T-helper 2 cell treated with Interferon-gamma antibody and Interleukin-4, amounts not matched to agents 100 ng/mL and 5 ng/mL, for 36 hours (primary cell): Measurements from ENCODE around the gene ZNF41. TPM values are rescaled to one million over a fixed set of nuclear protein-coding genes. Genes with fewer than 3 reads are reported as not detected.
"Not testable (repeated sequence)": the region's sequence is repeated elsewhere in the genome, so short reads cannot be mapped to it uniquely, and the experiment has no call there.

Source experiments
- intact Hi-C: fragments of 100-400 bp; cut with micrococcal nuclease; formaldehyde crosslinking; loops from one replicate; pipeline ENCODE4 v1.15.1; 2023
- total RNA-seq: library from RNA; stranded (reverse); gene quantifications from 2 replicates; pipeline ENCODE4 v1.2.3, GENCODE V29; 2022

Gene ZNF41
- total RNA-seq, 1 donor from 2014 or later, result 11.3 TPM

DNA sequence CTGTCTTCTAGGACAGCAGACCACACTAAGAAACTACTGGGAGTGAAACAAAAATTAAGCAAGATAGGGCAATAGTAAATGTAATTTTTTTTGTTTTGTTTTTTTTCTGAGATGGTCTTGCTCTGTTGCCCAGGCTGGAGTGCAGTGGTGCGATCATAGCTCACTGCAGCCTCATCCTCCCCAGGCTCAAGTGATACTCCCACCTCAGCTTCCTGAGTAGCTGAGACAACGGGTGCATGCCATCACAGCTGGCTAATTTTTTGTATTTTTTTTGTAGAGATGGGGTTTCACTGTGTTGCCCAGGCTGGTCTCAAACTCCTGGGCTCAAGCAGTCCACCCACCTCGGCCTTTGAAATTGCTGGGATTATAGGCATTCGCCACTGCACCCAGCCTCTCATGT is 9.1 kb upstream of the ZNF41 start:
- intact Hi-C loops, result not testable (repeated sequence)

DNA sequence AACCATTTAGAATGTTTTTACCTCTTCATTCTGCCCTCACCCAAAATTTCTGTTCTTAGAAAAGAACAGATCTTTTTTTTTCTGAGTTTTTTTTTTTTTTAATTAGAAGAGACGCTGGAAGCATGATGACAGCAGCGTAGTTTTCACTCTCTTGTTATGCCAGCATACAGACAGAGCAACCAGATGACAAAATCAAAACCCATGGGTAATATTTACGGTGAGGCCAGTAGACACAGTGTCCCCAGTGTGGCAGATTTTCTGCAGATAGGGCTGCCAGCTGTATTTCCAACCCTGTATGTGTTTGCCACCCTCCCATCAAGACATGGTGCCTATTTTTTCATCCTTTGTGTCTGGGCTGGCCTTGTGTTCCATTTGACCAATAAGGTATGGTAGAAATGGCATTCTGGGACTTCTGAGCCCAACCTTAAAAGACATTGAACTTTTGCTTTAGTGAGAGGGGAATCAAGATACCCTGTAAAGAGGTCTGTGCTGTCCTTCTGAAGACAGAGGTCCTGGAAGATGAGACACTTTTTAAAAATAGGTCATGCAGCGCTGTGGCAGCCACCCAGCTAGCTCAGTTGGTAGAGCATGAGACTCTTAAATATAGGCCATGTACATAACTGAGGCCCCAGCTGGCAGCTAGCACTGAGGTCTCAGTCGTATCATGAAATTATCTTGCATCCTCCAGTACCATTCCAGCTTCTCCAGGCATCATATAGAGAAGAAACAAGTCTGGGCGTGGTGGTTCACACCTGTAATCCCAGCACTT is 6.7 kb upstream of the ZNF41 start:
- intact Hi-C loops, result loop anchor here (10.0 kb wide), 1 partner anchor 535 kb away; no protein-coding TSS in a partner anchor

DNA sequence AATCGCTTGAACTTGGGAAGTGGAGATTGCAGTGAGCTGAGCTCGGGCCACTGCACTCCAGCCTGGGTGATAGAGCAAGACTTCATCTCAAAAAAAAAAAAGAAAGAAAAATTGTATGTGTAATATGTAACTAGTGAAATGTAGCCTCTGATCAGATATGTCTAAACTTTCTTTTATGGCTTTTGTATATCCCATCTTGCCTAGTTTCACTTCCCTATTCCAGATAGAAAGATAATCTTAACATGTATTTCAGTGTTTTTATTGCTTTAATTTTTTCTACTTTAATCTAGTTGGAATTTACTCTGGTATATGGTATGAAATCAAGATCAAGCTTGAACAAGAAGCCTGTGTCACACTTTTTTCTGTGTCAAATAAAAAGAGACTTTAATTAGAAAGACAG is 1.9 kb upstream of the ZNF41 start:
- intact Hi-C loops, result loop anchor here (5.0 to 10.0 kb wide), 2 partner anchors 118 to 540 kb away; no protein-coding TSS in a partner anchor

GRCh38 chrX:47483306-47484268 is 565 bp upstream of the ZNF41 start:
- intact Hi-C loops, result loop anchor here (1.0 to 10.0 kb wide), 7 partner anchors 116 to 645 kb away; partner anchors contain the start of genes ELK1, UBA1 and ZNF81

GRCh38 chrX:47482065-47482511 is 934 bp downstream of the ZNF41 start:
- intact Hi-C loops, result loop anchor here (1.0 to 10.0 kb wide), 8 partner anchors 79 to 643 kb away; partner anchors contain the start of genes ARAF, ELK1, UBA1 and USP11

DNA sequence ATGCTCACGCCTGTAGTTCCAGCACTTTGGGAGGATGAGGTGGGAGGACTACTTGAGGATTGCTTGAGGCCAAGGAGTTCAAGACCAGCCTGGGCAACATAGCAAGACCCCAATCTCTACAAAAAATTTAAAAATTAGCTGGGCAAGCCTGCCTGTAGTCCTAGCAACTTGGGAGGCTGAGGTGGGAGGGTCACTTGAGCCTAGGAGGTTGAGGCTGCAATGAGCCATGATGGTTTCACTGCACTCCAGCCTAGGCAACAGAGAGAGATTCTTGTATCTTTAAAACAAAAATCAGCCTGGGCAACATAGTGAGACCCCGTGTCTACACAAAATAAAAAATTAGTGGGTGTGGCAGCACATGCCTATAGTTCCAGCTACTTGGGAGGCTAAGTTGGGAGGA is 1.9 kb downstream of the ZNF41 start:
- intact Hi-C loops, result loop anchor here (5.0 to 10.0 kb wide), 2 partner anchors 114 to 544 kb away; no protein-coding TSS in a partner anchor

GRCh38 chrX:47480576-47480975 is 2.4 kb downstream of the ZNF41 start:
- intact Hi-C loops, result loop anchor here (5.0 to 10.0 kb wide), 2 partner anchors 113 to 544 kb away; no protein-coding TSS in a partner anchor

DNA sequence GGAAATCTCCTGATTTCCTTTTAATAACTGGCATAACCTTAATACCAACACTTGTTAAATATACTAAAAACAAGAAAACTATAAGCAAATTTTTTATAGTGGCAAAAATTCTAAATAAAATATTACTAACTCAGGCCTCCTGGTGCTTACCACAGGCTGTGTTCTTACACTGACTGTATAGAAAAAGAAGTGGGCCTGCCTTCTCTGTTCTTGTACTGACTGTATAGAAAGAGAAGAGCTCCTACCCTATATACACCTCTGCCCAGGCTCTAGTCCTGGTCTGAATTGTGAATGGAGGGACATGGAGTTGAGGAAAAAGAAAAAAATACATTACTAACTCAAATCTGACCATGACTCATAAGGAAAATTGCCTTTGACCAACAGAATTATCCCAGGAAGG is 7.5 kb downstream of the ZNF41 start:
- intact Hi-C loops, result no loop called here

DNA sequence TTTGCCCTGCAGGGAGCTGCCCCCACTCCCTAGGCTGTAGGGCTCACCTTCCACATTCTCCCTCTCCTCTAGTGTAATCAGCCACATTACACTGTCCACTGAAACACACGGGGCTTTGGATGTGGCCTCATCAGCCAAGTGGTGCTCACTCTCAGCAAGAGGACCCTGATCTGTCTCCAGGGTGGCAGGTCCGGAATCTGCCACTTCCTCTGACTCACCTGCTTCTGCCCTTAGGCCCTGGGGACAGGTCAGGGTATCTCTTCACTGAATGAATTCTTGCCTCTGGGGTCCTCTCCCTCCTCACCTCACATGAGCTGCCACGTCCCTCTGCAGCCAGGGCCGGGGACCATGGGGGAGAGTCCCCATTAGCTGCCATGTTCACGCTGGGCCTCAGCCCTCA is 15.9 kb downstream of the ZNF41 start:
- intact Hi-C loops, result no loop called here

- intact Hi-C loops, result no loop called here
Measured at GRCh38 chrX:47460561-47460960, 22.5 kb downstream of the ZNF41 start.

GRCh38 chrX:47458528-47458927 is 24.5 kb downstream of the ZNF41 start:
- intact Hi-C loops, result no loop called here

- intact Hi-C loops, result no loop called here
Measured at GRCh38 chrX:47456080-47456479, 26.9 kb downstream of the ZNF41 start.

GRCh38 chrX:47452112-47452511 is 30.9 kb downstream of the ZNF41 start:
- intact Hi-C loops, result no loop called here

GRCh38 chrX:47448165-47448806 is 34.7 kb downstream of the ZNF41 start:
- intact Hi-C loops, result no loop called here

GRCh38 chrX:47447607-47448006 is 35.4 kb downstream of the ZNF41 start:
- intact Hi-C loops, result no loop called here

GRCh38 chrX:47446971-47447370 is 36.1 kb downstream of the ZNF41 start:
- intact Hi-C loops, result no loop called here

GRCh38 chrX:47446431-47446830 is 36.6 kb downstream of the ZNF41 start:
- intact Hi-C loops, result no loop called here

DNA sequence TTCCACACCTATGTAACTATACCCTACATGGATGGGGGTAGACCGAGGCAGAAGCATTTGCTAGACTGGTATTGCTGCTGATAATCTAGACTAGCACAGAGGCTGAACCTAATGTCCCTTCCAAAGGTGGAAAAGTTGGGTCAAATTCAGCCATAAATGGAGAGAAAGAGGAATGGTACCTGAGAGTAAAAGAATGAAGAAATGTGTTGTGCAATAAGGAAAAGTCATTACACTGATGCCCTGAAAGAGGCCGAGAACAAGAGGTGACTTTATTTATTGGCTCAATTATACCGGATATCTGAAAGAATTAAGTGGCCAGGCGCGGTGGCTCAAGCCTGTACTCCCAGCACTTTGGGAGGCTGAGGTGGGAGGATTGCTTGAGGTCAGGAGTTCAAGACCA is 52.1 kb downstream of the ZNF41 start:
- intact Hi-C loops, result no loop called here

DNA sequence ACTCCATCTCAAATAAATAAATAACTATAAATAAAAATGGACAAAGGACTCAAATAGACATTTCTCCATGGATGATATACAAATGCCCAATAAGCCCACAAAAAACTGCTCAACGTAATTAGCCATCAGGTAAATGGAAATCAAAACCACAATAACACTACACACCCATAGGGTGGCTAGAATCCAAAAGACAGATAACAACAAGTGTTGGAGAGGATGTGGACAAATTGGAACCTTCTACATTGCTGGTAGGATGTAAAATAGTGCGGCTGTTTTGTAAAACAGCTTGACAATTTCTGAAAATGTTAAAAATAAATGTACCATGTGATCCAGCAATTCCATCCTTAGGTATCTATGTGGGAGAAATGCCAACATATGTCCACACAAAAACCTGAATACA is 60.6 kb downstream of the ZNF41 start:
- intact Hi-C loops, result no loop called here

DNA sequence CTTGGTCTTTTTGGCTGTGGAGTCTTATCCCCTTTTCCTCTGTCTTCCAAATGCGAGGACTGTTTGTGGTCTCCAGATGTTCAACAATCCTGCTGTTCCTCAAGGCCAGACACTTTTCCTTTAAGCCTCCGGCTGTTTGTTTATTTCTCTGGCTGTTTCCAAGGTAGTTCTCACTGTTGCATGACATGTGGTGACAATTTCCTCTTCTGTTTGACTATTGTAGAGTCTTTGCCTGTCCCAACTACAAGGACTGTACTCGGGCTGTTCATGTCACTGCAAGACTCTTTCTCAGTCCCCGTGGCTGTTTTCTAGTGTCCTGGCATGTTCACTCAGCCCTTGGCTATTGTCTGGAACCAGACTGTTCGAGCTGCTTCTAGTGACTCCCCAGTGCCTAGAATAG is 62.1 kb downstream of the ZNF41 start:
- intact Hi-C loops, result no loop called here

DNA sequence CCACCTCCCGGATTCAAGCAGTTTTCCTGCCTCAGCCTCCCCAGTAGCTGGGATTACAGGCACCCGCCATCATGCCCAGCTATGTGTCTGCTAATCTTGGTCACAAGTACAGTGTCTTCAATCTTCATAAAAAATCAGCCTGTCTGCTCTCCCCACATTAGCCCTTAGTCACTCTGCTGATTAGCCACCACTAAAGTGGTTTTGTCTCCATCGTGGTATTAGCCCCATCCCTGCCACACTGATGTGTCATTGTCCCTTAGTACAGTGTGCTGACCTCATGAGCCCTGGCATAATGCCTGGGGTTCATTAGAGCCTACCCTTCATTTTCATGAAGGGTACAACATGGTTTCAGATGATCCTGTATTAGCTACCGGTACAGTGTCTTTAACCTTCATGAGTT is 62.8 kb downstream of the ZNF41 start:
- intact Hi-C loops, result no loop called here
